NCI-H1048 (cell line): ENCODE data around the gene KLK6.
"Not testable (repeated sequence)": the region's sequence is repeated elsewhere in the genome, so short reads cannot be mapped to it uniquely, and the experiment has no call there.

Experiments used
- DNase-seq: peaks from one replicate; lab custom pipeline; 2025; lab: John Stamatoyannopoulos, UW

KLK6 gene

DNA sequence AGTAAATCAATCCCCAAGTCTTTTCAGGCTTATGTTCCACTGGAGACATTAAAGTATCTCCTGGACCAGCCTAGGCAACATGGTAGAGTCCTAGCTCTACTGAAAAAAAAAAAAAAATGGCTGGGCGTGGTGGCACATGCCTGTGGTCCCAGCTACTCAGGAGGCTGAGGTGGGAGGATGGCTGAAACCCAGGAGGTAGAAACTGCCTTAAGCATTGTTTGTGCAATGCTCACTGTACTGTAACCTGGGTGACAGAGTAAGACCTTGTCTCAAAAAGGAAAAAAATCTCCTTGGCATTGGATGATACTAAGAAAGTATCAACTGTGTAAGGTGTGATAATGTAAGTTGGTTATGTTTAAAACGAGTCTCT, 23.3 kb upstream of the KLK6 start:
- no peak for DNase-seq

DNA sequence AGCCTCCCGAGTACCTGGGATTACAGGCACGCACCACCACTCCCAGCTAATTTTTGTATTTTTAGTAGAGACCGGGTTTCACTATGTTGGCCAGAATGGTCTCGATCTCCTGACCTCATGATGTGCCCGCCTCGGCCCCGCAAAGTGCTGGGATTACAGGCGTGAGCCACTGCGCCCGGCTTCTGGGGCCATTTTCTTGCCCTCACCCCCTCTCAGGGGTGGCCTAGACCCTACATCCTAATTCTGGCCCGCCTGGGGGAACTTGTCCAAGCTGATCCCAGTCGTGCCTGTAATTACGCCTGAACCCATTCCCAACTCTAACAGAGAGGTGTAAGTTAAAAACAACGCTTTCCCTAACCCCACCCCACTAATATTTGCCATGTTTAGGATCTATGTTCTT, 15.0 kb upstream of the KLK6 start:
- DNase-seq: not testable (repeated sequence)

DNA sequence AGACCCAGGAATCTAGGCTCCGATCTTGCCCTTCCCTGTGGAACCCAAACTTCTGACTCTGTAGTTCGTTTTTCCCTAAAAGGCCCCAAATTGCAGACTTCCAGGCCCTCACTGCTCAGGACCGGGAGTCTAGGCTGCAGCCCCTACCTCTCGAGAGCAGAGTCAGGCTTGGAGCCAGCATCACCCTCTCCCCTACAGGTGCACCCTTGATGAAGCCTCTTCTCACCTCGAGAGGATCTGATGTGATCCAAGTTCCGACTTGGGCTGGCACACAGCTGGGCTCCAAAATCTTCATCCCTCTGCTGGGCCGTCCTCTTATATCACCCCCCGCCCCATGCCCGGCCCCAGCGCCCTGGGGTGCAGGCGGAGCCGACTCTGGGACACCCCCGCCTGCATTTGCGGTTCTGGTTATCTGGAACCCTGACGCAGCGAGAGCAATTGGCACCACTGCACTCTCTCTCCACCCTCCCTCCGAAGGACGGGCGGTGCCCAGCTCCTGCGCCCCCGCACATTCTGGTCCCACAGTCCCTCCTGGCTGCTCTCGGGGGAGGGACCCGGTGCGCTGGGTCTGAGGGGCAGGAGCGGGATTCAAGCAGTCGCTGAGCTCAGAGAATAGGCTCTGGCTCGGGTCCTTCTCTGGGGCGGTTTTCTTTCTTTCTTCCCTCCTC, 14.4 kb upstream of the KLK6 start, which contains the start of gene KLK7:
Gene KLK7 (minus strand): TSS at position 293 of the 668 bp plus-strand sequence. CDS start 1,518 bp downstream, outside the sequence.
- no peak for DNase-seq

DNA sequence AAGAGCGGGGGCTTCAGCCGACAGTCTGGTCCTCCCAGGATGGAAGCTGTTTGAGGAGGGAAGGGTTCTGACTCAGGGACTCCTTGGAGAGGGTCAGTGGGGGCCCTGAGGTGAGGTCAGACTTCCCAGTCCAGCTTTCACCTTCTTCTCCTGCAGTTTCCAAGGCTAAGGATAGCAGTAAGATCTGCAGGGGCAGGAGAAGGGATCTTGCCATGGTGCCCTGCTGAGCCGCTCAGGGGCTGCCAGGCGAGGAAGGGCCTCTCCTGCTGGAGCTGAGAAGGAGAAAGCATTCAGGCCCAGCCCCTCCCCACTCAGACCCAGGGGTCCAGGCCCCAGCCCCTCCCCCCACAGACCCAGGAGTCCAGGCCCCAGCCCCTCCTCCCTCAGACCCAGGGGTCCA, 12.8 kb upstream of the KLK6 start:
- DNase-seq: no peak

DNA sequence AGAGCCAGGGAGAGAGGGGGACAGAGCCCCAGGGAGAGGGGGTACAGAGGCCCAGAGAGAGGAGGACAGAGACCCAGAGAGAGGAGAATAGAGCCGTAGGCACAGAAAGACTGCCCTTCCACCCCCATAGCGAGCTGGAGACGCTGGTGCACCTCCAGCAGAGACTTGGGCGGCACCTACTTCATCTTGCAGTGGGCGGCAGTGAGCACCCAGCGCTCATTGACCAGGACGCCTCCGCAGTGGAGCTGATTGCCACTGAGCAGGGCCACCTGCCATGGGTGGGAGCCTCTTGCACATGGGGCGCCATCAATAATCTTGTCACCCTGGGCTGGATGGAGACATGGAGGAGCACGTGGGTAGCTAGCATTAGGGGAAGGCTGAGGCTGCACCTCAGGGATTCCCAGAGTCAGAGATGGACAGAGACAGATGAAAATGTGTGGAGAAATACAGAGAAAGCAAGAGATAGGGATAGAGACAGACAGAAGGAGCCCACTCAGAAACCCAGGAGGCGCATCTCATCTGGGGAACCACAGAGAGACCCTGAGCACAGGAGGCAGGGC, 12.3 kb upstream of the KLK6 start:
- no peak for DNase-seq

DNA sequence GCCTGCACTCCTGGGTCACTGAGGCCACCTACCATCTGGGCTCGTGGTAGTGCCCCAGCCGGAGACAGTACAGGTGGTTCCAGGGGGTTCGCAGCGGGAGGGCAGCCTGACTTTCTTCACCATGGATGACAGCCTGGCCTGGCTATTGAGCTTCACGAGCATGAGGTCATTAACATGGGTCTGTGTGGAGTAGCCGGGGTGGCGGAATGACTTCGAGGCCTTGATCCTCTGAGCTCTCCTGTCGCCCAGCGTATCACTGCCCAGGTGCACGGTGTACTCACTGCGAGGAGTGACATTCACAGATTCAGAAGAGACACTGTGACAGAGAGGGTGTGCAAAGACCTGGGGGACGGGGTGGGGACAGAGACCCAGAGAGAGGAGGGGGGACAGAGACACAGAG, 10.8 kb upstream of the KLK6 start:
- no peak for DNase-seq

DNA sequence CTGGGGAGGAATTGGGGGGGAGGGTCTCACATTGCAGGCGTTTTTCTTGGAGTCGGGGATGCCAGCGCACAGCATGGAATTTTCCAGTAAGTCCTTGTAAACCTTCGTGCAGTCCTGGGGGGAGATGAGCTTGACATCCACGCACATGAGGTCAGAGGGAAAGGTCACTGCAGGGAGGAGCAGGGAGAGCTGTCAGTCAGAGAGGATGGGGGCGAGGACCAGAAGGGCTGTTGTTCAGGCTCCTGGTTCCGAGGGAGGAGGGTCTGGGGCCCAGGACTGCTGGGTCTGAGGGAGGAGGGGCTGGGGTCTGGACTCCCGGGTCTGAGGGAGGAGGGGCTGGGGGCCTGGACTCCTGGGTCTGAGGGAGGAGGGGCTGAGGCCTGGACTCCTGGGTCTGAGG, 10.4 kb upstream of the KLK6 start:
- no peak for DNase-seq

DNA sequence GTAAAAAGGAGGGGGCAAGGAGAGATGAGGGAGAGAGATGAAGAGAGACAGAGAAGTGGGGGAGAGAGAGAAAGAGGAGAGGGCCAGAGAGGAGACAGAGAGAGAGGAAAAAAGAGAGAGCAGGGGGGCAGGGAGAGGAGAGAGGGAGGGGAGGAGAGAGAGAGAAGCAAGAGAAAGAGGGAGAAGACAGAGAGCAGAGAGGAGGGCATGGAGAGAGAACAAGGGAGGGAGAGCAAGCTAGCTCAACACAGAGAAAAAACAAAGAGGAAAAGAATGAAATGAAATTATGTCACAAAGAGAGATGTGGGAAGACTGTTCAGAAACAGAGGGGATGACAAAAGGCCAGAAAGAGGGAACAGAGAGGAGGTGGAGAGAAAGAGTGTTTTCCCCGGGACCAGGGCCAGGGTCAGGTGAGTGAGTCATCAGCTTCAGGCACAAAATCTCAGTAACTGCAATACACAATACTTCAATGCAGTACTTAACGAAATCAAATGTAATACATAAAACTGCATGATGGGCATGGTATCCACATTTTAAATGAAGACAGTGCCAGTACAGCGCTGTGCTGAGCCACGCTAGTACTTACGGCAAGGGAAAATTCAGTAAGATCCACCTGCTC, 9.5 kb upstream of the KLK6 start:
- no peak for DNase-seq

DNA sequence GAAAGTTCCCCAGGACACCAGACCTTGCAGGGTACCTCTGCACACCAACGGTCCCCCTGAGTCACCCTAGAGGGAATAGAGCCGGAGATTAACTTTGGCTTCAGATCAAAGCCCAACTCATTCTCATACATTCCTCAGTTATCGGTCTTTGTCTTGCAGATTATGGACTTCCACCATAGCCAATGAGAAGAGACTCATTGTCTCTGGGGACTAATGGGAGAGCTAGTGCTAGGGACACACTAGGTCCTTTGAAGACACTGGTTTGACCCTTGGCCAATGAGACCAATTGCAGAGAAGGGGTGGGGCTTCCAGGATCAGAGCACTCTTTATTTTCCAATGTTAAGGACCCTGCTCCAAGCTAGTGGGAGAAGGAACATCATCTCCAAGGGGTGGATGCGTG, 8.2 kb upstream of the KLK6 start:
- DNase-seq: no peak

DNA sequence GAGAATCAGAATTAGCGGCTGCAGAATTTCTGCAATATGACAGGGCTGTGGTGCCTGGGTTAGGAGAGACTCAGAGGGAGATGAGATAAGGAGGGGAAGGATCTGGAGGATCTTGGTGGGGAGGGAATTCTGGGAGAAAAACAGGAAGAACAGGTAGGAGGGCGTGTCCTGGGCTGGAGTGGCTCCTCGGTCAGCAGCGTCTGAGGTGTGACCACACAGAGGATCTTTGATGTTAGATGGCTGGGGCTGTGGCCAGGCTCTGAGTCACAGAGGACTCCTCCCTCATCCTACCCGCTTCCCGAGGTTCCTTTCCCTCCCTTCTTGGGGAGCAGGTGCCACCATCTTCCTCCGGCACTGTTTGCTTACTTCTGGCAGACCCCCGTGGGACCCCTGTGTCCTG, 6.4 kb upstream of the KLK6 start:
- no peak for DNase-seq

DNA sequence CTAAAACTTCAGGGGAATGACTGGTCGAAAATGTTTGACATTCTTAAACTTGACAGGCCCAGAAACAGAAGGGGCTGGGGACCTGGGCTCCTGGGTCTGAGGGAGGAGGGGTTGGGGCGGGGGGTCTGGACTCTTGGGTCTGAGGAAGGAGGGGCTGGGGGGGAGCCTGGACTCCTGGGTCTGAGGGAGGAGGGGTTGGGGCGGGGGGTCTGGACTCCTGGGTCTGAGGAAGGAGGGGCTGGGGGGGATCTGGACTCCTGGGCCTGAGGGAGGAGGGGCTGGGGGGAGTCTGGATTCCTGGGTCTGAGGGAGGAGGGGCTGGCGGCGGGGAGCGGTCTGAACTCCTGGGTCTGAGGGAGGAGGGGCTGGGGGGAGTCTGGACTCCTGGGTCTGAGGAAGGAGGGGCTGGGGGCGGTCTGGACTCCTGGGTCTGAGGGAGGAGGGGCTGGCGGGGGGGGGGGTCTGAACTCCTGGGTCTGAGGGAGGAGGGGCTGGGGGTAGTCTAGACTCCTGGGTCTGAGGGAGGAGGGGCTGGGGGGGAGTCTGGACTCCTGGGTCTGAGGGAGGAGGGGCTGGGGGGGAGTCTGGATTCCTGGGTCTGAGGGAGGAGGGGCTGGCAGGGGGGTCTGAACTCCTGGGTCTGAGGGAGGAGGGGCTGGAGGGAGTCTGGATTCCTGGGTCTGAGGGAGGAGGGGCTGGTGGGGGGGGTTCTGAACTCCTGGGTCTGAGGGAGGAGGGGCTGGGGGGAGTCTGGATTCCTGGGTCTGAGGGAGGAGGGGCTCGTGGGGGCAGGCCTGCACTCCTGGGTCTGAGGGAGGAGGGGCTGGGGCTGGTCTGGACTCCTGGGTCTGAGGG, 5.5 kb upstream of the KLK6 start:
- DNase-seq: no peak

DNA sequence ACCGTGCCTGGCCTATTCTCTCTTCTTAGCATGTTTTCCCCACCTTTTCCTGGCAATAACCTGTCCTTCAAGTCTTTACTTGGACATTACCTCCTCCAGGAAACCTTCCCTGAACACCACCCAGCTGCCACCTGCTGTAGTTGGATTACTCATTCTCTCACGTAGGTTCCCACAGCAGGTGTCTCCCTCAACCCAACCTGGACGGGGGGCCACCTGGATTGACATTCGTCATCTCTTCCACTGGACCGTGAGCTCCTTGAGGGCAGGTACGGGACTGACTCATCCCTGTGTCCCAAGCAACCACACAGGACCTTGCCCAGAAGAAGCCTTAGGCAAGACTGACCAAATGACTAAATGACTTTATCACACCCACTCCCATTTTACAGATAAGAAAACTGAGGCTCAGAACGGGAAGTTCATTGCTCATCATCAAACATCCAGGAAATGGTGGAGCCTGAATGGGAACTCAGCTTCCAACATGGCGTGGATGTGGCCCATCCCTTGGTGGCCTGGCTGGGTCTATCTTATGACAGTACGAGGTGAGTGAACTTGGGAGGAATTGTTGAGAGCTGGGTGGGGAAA, 3.5 kb upstream of the KLK6 start:
- DNase-seq: no peak

DNA sequence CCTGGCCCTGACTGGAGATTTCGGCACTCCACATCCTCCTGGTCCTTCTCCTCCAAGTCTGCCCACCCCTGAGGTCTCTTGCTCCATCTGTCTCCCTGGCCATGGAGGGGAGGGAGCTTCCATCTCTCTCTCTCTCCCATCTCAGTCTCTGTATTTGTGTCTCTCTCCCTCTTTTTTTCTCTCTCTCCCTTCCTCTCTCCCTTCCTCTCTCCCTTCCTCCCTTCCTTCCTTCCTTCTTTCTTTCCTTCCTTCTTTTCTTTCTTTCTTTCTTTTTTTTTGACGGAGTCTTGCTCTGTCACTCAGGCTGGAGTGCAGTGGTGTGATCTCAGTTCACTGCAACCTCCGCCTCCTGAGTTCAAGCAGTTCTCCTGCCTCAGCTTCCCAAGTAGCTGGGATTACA, 419 bp upstream of the KLK6 start:
- DNase-seq: not testable (repeated sequence)

DNA sequence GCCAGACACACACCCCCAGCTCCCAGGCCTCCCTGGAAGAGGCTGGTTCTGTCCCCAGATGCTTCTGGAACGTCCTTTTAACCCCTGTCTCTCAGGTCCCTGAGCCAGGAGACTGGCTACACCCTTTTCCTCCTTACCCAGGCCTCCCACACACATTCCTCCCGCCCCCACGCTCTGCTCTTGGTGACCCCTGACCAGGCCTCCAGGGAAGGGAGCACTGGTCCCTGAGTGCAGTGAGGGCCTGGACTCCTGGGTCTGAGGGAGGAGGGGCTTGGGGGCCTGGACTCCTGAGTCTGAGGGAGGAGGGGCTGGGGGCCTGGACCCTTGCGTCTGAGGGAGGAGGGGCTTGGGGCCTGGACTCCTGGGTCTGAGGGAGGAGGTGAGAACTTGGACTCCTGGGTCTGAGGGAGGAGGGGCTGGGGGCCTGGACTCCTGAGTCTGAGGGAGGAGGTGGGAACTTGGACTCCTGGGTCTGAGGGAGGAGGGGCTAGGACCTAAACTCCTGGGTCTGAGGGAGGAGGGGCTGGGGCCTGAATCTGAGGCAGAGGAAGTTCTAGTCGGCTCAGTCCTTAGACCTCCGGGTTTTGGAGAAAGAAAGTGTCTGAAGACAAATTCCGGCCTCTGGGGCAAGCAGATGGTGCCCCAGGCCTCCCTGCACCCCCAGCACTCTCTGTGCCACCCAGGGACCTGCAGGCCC, 527 bp downstream of the KLK6 start:
- DNase-seq: no peak

DNA sequence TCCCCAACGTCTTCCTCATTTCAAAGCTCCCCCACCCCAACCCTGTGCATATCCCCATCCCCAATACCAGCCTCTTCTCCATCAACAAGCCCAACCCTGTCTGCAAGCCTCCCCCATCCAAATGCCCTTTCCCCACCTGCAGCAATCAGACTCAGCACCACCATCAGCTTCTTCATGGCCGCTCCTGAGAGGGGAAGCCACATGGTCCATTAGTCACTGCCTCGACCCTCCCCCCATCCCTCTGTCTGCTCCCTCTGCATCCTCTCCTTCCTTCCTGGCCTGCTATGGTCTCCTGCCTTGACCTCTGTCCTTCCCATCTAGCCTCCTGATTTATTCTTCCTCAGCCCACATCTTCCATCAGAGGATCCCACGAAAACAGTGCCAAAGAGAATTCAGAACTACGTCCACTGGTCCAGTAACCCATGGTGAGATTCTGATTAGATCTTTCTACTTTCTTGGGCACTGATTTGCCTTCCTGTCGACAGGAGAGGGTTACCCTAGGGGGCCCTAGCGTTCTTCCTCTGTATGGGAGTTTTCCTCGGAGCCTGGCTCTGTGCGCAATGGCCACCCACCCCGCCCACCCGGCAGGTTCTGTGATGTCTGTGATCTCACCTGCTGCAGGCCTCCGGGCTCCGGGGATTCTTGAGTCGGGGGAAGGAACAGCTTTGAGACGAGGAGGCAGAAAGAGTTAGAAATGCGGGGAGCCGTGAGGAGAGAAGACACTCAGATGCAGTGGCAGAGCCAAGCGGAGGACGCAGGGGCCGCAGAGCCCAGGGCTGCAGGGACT, 1.3 kb downstream of the KLK6 start:
- no peak for DNase-seq

DNA sequence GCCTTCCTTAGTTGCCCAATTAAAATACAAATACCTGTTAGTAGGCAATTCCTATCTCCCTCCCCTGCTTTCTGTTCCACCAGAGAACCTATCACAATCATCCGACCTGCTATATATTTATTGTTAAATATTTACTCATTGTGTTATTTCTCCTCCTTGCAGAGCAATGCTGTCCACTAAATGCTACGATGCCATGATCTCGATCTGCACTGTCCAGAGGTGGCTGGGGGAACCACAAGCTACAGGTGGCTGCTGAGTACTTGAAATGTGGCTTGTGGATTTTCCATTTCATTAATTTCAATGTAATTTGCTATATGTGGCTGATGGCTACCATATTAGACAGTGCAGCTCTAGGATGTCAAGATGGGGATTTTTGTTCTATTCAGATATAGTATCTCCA, 5.1 kb downstream of the KLK6 start:
- DNase-seq: no peak

DNA sequence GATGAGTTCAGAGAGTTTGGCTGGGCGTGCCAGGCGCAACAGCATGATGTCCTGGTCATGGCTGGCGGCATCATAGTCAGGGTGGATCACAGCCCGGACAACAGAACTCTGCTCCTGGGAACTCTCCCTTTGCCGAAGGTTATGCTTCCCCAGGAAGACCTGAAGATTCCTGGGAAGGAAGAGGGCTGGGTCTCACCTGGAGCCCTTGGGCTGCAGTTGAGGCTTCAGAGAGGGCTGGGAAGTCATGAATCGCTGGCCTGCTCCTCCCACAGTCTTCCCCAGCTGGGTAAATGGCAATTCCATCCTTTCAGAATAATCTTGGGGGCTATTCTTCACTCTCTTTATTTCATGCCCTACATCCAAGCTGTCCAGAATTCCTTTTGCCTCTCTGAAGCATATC, 6.0 kb downstream of the KLK6 start:
- DNase-seq: no peak

DNA sequence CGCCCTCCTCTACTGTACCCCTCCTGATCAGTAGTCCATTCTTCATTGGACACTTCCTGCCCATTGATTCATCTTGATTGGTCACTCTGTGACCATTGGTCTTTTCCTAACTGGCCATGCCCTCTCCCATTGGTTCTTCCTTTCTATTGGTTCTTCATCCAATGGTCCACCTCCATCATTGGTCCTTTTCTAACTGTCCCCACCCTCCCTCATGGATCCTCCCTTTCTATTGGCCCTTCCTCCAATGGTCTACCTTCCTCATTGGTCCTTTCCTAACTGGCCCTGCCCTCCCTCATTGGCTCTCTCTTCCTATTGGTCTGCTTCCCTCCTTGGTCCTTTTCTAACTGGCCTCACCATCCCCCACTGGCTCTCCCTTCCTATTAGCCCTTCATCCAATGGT, 7.1 kb downstream of the KLK6 start:
- no peak for DNase-seq

DNA sequence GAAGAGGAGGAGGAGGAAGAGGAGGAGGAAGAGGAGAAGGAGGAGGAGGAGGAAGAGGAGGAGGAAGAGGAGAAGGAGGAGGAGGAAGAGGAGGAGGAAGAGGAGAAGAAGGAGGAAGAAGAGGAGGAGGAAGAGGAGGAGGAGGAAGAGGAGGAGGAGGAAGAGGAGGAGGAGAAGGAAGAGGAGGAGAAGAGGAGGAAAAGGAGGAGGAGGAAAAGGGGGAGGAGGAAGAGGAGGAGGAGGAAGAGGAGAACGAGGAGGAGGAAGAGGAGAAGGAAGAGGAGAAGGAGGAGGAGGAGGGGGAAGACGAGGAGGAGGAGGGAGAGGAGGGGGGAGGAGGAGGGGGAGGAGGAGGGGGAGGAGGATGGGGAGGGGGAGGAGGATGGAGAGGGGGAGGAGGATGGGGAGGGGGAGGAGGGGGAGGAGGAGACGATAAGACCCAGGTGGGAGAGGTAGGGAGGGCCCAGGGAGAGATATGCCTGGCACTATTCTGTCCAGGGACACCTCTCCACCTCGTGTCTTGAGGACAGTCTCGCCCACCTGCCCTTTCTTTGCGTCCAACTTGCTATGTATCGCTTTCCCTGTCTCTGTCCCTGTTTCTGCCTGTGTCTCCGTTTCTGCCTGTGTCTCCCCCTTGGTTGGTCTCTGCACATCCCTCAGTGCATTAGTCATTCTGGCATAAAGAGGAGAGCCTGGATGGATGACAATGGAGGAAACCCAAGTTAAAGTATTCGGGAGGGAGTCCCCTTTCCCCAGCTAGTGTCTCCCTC, 9.5 kb downstream of the KLK6 start:
- no peak for DNase-seq

DNA sequence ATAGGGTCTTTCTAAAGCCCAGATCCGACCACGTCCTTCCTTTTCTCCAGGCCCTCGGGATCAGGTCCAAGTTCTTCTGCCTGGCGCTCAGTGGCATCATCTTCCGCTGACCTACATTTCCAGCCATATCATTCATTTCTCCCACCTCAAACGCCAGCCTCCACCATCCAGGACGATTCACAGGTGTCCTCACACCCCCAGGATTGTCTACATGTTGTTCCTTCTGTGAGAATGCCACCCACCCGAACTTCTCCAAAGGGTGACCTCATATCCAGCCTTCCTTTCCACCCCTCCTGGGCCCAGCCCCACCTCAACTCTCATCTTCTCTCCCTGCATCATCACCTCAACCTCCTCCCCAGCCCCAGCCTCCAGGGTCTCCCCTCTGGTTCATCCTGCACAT, 11.8 kb downstream of the KLK6 start:
- DNase-seq: no peak
